ENCODE results near the gene TMEM163.
"Not testable (repeated sequence)": the region's sequence is repeated elsewhere in the genome, so short reads cannot be mapped to it uniquely, and the experiment has no call there.

The TMEM163 gene

GRCh38 chr2:134665727-134666506 is 52.9 kb downstream of the TMEM163 start:
- no peak for DNase-seq (ENCODE audit: low read depth in 2 of 2)

- DNase-seq (ENCODE audit: low read depth in 2 of 2) = no peak
Measured at GRCh38 chr2:134663451-134664450, 55.0 kb downstream of the TMEM163 start.

DNA sequence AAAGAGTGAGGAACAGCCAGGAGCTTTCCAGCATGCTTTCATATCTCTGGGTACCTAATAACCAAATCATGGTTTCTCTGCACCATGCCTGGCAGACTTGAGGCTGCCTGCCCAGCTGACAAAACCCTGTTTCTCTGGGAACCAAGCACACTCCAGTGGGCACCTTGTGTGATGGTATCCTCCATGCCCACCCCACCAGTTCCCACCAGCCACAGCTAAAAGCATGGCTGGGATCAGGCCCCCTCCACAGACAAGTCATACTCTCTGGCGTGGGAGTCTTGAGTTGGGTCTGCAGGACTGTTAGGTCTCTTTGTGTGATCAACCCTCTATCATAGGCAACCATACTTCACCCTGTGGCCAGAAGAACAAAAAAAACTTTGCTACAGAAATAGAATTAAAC is 56.0 kb downstream of the TMEM163 start:
- no peak for DNase-seq (ENCODE audit: low read depth in 2 of 2)

GRCh38 chr2:134660626-134661402 is 58.0 kb downstream of the TMEM163 start:
- DNase-seq (ENCODE audit: low read depth in 2 of 2) = no peak

DNA sequence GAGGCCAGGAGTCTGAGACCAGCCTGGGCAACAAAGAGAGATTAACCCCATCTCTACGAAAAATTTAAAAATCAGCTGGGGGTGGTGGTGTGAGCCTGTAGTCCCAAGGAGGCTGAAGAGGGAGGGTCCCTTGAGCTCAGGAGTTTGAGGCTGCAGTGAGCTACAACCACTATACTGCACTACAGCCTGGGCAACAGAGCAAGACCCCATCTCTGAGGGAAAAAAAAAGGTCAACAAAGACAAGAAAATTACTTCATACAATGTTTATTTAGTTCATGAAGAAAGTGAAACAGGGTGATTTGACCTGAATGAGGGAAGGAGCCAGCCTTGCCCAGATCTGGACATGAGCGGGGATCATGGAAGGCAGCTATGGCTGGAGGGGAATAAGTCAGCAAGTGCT is 59.1 kb downstream of the TMEM163 start:
- no peak for DNase-seq (ENCODE audit: low read depth in 2 of 2)

GRCh38 chr2:134657650-134658250 is 61.0 kb downstream of the TMEM163 start:
- DNase-seq (ENCODE audit: low read depth in 2 of 2) = no peak

GRCh38 chr2:134656391-134656790 is 62.4 kb downstream of the TMEM163 start:
- not testable (repeated sequence) for DNase-seq (ENCODE audit: low read depth in 2 of 2)

- DNase-seq (ENCODE audit: low read depth in 2 of 2) = no peak
Measured at GRCh38 chr2:134648586-134648985, 70.2 kb downstream of the TMEM163 start.

GRCh38 chr2:134647607-134648256 is 71.1 kb downstream of the TMEM163 start:
- DNase-seq (ENCODE audit: low read depth in 2 of 2) = no peak

DNA sequence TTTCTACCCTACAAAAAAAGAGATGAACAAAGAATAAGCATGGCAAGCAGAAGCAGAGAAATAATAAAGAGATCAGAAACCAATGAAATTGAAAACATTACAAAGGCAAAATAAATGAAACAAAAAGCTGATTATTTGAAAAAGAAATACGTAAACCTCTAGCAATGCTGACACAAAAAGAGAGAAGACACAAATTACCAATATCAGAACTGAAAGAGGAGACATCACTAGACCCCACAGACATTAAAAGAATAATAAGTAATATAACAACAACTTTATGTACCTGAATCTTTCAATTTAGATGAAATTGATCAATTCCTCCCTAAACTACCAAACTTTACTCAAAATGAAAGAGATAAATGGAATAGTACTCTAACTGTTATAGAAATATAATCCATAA is 75.9 kb downstream of the TMEM163 start:
- no peak for DNase-seq (ENCODE audit: low read depth in 2 of 2)

DNA sequence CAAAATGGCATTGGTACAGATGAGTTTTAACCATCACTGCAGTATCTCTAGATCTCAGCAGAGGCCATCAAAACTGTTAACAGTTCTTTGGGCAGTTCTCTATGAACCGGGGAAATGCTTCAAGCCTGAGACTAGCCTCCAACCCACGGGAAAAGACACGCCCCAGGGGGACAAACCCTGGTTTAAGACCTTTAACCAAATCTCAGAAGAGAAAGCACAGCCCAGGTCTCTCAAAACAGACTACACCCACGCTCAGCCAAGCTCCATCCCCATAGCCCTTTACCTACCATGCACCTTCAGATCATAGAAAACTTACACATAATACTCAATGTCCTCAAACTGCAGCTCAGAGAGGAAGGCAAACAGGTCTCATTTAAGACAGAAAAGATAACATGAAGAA is 78.3 kb downstream of the TMEM163 start:
- DNase-seq (ENCODE audit: low read depth in 2 of 2) = no peak

GRCh38 chr2:134639265-134639664 is 79.5 kb downstream of the TMEM163 start:
- no peak for DNase-seq (ENCODE audit: low read depth in 2 of 2)

- no peak for DNase-seq (ENCODE audit: low read depth in 2 of 2)
Measured at GRCh38 chr2:134636714-134637113, 82.1 kb downstream of the TMEM163 start.

DNA sequence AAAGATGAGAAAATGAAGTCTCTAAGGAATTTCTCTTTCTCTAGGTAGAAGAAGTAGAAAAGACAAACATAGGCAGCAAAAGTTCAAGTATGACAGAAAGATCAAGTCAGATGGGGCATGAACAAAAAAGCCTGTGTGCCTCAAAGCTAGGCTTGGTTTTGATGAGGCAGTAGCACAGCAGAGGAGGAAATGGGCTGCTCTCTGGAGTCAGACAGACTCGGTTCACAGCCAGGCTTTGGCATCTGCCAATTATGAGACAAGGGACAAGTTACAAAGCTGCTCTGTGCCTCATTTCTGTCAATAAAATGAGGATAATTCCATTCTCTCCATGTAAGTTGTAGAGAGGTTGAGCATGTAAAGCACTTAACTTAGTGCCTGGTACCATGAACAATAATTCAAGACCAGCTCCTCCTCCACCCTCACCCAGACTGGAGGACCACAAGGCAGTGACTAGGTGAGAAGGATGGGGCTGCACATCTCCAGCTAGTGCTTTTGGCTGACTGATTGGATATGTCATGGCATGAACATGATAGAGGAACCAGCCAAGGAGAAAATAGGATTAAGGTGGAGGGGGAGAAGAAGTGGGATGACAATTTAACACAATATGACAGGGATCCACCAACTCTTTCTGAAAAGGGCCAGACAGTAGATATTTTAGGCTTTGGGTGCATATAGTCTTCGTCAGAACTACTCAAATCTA is 84.6 kb downstream of the TMEM163 start:
- DNase-seq (ENCODE audit: low read depth in 2 of 2) = no peak

DNA sequence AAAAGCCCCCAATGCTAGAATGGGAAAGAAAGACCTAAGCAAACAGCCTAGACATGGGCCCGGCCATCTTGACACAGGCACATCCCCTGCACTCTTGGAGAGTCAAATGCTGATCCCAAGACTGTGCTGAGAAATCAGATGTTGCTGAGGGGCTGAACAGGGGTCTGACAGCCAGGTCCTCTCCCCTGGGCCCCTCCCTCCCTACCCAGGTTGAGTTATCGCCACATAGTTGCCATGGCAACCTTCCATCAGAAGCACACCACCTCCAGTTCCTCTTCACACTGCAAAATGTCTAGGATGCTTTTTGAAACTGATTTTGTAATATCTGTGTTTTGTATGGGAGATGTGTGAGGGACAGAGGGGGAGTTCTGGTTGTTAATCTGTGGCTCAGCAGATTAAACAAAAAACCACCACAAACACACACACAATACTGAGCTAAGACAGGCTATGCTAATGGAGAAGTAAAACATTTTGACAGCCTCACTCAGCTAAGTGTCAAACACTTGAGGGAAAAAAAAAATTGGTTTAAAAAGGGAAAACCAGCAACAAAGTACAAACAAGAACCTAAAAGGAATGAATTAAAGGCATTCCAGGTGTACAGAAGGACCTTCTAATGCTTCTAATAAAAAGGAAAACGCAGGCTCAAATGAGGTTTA is 88.2 kb downstream of the TMEM163 start:
- no peak for DNase-seq (ENCODE audit: low read depth in 2 of 2)

DNA sequence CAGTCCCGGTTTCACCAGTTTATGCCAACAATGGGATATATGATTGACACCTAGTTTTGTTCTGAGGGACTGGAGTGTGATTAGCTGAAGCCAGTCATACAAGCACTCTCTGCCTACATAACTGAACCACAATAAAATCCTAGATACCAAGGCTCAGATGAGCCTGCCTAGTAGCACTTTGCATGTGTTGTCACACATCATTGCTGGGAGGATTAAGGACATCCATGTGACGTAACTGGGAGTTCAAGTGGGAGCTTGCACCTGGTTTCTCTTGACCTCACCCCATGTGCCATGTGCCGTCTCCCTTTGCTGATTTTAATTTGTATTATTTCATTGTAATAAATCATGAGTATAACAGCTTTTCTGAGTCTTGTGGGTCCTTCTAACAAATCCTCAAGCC is 90.3 kb downstream of the TMEM163 start:
- DNase-seq (ENCODE audit: low read depth in 2 of 2) = no peak

- no peak for DNase-seq (ENCODE audit: low read depth in 2 of 2)
Measured at GRCh38 chr2:134626781-134627180, 92.0 kb downstream of the TMEM163 start.

- no peak for DNase-seq (ENCODE audit: low read depth in 2 of 2)
Measured at GRCh38 chr2:134625311-134625710, 93.5 kb downstream of the TMEM163 start.

DNA sequence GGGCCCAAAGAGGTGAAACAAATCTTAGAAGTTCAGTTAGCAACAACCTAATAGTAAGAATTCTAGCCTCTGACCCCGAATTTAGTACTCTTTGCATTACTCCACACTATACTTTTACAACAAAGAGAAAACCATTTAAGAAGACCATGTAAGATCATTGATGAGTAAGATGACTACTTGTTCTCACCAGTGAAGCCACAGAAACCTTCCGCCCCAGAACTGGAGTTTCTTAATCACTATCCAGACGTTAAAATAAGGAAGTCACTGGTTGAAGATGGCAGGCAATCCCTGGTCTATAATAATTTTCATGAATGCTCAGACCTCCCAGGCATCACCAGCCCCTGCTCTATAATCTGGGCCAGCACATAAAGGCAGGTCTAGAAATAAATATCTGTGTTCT is 95.0 kb downstream of the TMEM163 start:
- DNase-seq (ENCODE audit: low read depth in 2 of 2) = no peak

DNA sequence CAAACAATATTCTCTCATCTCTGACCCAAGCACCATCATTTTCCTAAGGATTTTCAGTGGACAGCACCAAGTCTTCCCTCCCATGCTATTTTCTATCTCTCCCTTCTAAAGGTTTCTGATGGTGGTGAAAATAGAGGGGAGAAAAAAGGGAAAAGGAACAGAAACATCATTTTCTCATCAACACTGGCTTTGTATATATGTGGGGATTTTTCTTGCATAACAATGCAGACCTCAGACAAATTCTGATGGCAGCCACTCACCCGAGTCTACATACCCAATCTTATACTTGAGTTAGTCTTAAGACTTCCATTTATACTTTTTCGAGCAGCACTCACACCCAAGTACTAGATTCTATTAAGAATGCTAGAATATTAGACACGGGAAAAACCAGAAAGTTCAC is 95.8 kb downstream of the TMEM163 start:
- DNase-seq (ENCODE audit: low read depth in 2 of 2) = no peak
